Fibroblast of villous mesenchyme (primary cell): ENCODE results near the gene PROX2. TPM values are rescaled to one million over a fixed set of nuclear protein-coding genes. Genes with fewer than 3 reads are reported as not detected.

Experiments
- DNase-seq: peaks from one replicate; pipeline ENCODE4 v3.0.0-alpha.2; 2010; ENCODE audit warnings: low read depth
- H3K4me3 ChIP-seq: 2 replicates; pipeline ENCODE4 v1.5.1; 2011; ENCODE audit warnings: low read depth, mild to moderate bottlenecking, low read length
- CTCF ChIP-seq: IDR thresholded peaks from 2 replicates; pipeline ENCODE4 v1.5.1; 2012; ENCODE audit warnings: low read depth, mild to moderate bottlenecking, low read length; ENCODE audit not compliant: insufficient read depth
- total RNA-seq: library from RNA; depleted of rRNA; stranded (reverse); fragments of >200 nt; gene quantifications from 2 replicates; pipeline ENCODE4 v1.2.3, GENCODE V29; 2012

The PROX2 gene
- total RNA-seq, 1 donor, result not detected

- DNase-seq, result no peak
- no peak for TF ChIP-seq CTCF
- H3K4me3 ChIP-seq, result no peak overlapping the region
Measured at GRCh38 chr14:74832849-74833248, 43.1 kb downstream of the PROX2 start.

GRCh38 chr14:74829251-74829650 is 46.7 kb downstream of the PROX2 start:
- DNase-seq, result no peak
- TF ChIP-seq CTCF, result no peak
- no peak overlapping the region for H3K4me3 ChIP-seq

- TF ChIP-seq CTCF, result no peak
Measured at GRCh38 chr14:74826574-74826973, 49.4 kb downstream of the PROX2 start.

More at GRCh38 chr14:74826574-74826973, 49.4 kb downstream of the PROX2 start:
- no peak overlapping the region for H3K4me3 ChIP-seq
- DNase-seq, result no peak

Other genes with a start within 250 kb of the PROX2 start
- gene AREL1, start 163.1 kb downstream of the PROX2 start, total RNA-seq, result 39.0 and 44.5 TPM in 2 replicates
- 22.5 and 24.2 TPM in 2 replicates for gene FCF1, start 163.0 kb downstream of the PROX2 start, total RNA-seq
- gene YLPM1, start 112.8 kb downstream of the PROX2 start, total RNA-seq, result 43.8 and 44.5 TPM in 2 replicates
- gene DLST, start 5.8 kb upstream of the PROX2 start, total RNA-seq, result 61.5 and 62.6 TPM in 2 replicates
- 1.6 and 2.2 TPM in 2 replicates for gene RPS6KL1, start 47.1 kb upstream of the PROX2 start, total RNA-seq
- gene PGF, start 79.5 kb upstream of the PROX2 start, total RNA-seq, result 0.64 and 0.86 TPM in 2 replicates
- gene EIF2B2, start 126.8 kb upstream of the PROX2 start, total RNA-seq, result 46.6 and 49.6 TPM in 2 replicates
- gene MLH3, start 175.3 kb upstream of the PROX2 start, total RNA-seq, result 21.6 and 25.9 TPM in 2 replicates
- 2.9 and 11.2 TPM in 2 replicates for gene ACYP1, start 187.9 kb upstream of the PROX2 start, total RNA-seq
- gene ZC2HC1C, start 193.5 kb upstream of the PROX2 start, total RNA-seq, result 0.64 and 2.2 TPM in 2 replicates